22Rv1 (cell line): ENCODE data around the gene CFAP46.

Experiments
- ZFX ChIP-seq: fragments of 450-650 bp; IDR thresholded peaks from 2 replicates; pipeline ENCODE4 v1.6.1; 2017; ENCODE audit warnings: antibody characterized with exemption, borderline replicate concordance
- TF ChIP-seq, protein P1 (sequence below): fragments of 450-650 bp; IDR thresholded peaks from 2 replicates; pipeline ENCODE4 v1.5.1; 2017; ENCODE audit warnings: mild to moderate bottlenecking

DNA sequence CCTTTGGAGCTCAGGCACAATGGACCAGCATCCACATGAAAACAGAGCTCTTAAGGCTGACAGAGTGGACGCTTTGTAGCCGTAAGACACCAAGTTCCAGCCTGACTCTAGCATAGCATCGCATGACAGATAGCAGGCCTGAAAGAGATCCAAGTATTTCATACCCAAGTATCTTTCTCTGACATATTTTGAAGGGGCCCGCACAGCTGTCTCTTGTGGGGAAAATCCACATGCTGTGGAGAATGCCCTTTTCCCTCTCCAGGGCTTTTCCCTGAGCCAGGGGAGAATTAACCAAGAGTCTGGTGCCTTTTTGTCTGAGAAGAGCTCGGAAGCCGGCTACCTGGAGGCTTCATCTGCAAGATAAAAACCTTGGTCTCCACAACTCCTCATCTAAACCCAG lies 51.0 kb downstream of the CFAP46 start:
- TF ChIP-seq, protein P1, sequence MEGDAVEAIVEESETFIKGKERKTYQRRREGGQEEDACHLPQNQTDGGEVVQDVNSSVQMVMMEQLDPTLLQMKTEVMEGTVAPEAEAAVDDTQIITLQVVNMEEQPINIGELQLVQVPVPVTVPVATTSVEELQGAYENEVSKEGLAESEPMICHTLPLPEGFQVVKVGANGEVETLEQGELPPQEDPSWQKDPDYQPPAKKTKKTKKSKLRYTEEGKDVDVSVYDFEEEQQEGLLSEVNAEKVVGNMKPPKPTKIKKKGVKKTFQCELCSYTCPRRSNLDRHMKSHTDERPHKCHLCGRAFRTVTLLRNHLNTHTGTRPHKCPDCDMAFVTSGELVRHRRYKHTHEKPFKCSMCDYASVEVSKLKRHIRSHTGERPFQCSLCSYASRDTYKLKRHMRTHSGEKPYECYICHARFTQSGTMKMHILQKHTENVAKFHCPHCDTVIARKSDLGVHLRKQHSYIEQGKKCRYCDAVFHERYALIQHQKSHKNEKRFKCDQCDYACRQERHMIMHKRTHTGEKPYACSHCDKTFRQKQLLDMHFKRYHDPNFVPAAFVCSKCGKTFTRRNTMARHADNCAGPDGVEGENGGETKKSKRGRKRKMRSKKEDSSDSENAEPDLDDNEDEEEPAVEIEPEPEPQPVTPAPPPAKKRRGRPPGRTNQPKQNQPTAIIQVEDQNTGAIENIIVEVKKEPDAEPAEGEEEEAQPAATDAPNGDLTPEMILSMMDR: no peak
- no peak for TF ChIP-seq ZFX
